ENCODE results near the gene PCDHB8. TPM values are rescaled to one million over a fixed set of nuclear protein-coding genes. Genes with fewer than 3 reads are reported as not detected.
A peak's percentile ranks its signal among the peaks of the same experiment; 100 is the strongest.
"Not testable (repeated sequence)": the region's sequence is repeated elsewhere in the genome, so short reads cannot be mapped to it uniquely, and the experiment has no call there.

PCDHB8 gene
- total and polyA plus RNA-seq, 8 donors = 0.43 to 2.9 (median 2.2) TPM

DNA sequence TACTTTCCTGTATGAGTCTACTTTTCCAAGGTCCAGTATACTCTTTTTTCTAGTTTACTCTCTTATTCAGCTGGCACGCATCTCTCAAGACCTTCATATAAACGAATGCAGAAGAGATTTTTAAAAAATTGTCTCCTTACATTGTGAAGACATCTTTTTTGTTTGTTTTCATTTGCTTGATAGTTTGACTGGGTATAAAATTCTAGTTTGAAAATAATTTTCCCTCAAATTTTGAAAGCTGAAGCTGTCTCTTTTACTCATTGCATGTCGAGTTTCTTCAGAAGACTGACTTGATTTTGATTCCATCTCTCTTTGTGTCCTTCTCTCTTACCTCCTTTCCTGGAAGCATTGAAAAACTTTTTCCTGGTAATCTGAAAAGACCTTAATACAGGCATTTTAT, 18.8 kb downstream of the PCDHB8 start:
- TF ChIP-seq, protein P1, sequence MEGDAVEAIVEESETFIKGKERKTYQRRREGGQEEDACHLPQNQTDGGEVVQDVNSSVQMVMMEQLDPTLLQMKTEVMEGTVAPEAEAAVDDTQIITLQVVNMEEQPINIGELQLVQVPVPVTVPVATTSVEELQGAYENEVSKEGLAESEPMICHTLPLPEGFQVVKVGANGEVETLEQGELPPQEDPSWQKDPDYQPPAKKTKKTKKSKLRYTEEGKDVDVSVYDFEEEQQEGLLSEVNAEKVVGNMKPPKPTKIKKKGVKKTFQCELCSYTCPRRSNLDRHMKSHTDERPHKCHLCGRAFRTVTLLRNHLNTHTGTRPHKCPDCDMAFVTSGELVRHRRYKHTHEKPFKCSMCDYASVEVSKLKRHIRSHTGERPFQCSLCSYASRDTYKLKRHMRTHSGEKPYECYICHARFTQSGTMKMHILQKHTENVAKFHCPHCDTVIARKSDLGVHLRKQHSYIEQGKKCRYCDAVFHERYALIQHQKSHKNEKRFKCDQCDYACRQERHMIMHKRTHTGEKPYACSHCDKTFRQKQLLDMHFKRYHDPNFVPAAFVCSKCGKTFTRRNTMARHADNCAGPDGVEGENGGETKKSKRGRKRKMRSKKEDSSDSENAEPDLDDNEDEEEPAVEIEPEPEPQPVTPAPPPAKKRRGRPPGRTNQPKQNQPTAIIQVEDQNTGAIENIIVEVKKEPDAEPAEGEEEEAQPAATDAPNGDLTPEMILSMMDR (IDR thresholded peaks at IDR 0.05) = no peak
- DNase-seq = no peak
- FAIRE-seq = no peak
- no peak overlapping the region for H3K27ac ChIP-seq
- H3K9me3 ChIP-seq = no peaks in the 10 kb centered on the region
- no peaks in the 10 kb centered on the region for H3K36me3 ChIP-seq
- intact Hi-C loops (cut with DNase I) = no loop called here
- H3K27me3 ChIP-seq = peaks cover 0 to 8% (median 2%) of the 10 kb centered on the region in 4 donors
- H3K4me1 ChIP-seq = no peaks in the 10 kb centered on the region
- ATAC-seq = no peak
- H3K4me3 ChIP-seq = no peak overlapping the region
- 21 to 25% methylated on average over 3 of the region's 3 CpGs for WGBS, 2 donors

DNA sequence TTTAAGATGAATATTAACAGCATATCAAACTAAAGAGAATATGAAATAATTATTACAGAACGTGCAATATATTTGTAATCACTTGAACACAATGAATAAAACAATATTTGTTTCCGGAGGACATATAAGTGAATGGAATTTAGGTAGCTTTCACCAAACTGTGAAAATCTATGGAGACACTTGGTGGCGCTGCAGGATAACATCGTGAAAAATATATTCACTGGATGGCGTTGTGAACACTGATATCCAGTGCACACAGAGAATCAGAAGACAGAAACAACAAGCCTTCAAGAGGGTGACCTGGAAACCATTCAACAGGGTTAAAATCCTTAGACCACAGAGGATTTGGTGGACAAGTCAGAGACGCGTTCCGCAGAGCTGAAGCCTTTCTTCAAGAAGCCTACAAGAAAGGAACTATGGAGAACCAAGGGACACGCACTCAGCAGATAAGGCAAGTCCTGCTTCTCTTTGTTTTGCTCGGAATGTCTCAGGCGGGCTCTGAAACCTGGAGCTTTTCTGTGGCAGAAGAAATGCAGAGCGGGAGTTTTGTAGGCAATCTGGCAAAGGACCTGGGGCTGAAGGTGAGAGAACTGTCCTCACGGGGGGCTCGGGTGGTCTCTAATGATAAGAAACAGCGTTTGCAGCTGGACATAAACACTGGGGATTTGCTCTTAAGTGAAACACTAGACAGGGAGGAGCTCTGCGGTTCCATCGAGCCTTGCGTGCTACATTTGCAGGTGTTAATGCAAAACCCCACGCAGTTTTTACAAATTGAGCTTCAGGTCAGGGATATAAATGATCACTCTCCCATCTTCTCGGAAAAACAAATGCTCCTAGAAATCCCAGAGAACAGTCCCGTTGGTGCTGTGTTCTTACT, 22.0 kb downstream of the PCDHB8 start, which contains the start of gene PCDHB11:
Gene PCDHB11, plus strand, starts transcription at position 269 of the 877 bp plus-strand sequence. Its CDS starts 148 bp downstream, at position 417.
- Histone ChIP-seq H3K4me3 (peak within 1 kb of the TSS in 2 of 4 donors; percentile 25 to 38), H3K4me1 (no peaks in the 10 kb centered on the region), H3K27ac (peak within 1 kb of the TSS in 1 of 4 donors; percentile 41), H3K36me3 (no peaks in the 10 kb centered on the region), H3K27me3 (peaks cover 0 to 8% (median 3%) of the 10 kb centered on the region in 4 donors), H3K9me3 (no peaks in the 10 kb centered on the region)
- TF ChIP-seq, protein P1 (IDR thresholded peaks at IDR 0.05) = peak in 2 of 4 donors; percentile 10 to 26
- intact Hi-C loops (cut with DNase I) = loop anchor here in 1 of 3 donors (10.0 kb wide), 1 partner anchor 365 kb away; no protein-coding TSS in a partner anchor
- FAIRE-seq = no peak
- DNase-seq = peak in 2 of 6 donors; percentile 23 to 30
- WGBS, 2 donors = 15 to 33% methylated on average over 21 of the region's 21 CpGs
- peak; percentile 76 to 98 (median 84) for ATAC-seq

DNA sequence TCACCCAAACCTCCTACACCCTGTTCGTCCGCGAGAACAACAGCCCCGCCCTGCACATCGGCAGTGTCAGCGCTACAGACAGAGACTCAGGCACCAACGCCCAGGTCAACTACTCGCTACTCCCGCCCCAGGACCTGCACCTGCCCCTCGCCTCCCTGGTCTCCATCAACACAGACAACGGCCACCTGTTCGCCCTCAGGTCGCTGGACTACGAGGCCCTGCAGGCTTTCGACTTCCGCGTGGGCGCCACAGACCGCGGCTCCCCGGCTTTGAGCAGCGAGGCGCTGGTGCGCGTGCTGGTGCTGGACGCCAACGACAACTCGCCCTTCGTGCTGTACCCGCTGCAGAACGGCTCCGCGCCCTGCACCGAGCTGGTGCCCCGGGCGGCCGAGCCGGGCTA, 23.5 kb downstream of the PCDHB8 start:
- not testable (repeated sequence) for FAIRE-seq, H3K27ac ChIP-seq, H3K4me3 ChIP-seq, H3K36me3 ChIP-seq, ATAC-seq, H3K27me3 ChIP-seq, DNase-seq, H3K9me3 ChIP-seq, H3K4me1 ChIP-seq
- WGBS, 2 donors = 43 to 44% methylated on average over 21 to 28 of the region's 38 CpGs
- intact Hi-C loops (cut with DNase I) = loop anchor here in 1 of 3 donors (10.0 kb wide), 1 partner anchor 364 kb away; no protein-coding TSS in a partner anchor

DNA sequence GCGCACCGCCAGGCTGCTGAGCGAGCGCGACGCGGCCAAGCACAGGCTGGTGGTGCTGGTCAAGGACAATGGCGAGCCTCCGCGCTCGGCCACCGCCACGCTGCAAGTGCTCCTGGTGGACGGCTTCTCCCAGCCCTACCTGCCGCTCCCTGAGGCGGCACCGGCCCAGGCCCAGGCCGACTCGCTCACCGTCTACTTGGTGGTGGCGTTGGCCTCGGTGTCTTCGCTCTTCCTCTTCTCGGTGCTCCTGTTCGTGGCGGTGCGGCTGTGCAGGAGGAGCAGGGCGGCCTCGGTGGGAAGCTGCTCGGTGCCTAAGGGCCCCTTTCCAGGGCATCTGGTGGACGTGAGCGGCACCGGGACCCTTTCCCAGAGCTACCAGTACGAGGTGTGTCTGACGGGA, 24.1 kb downstream of the PCDHB8 start:
- not testable (repeated sequence) for H3K27ac ChIP-seq, DNase-seq, FAIRE-seq, H3K4me1 ChIP-seq, H3K9me3 ChIP-seq, H3K27me3 ChIP-seq, H3K36me3 ChIP-seq, H3K4me3 ChIP-seq, ATAC-seq
- WGBS, 2 donors = 44 to 48% methylated on average over 25 to 32 of the region's 35 CpGs
- intact Hi-C loops (cut with DNase I) = loop anchor here in 1 of 3 donors (10.0 kb wide), 1 partner anchor 363 kb away; no protein-coding TSS in a partner anchor

DNA sequence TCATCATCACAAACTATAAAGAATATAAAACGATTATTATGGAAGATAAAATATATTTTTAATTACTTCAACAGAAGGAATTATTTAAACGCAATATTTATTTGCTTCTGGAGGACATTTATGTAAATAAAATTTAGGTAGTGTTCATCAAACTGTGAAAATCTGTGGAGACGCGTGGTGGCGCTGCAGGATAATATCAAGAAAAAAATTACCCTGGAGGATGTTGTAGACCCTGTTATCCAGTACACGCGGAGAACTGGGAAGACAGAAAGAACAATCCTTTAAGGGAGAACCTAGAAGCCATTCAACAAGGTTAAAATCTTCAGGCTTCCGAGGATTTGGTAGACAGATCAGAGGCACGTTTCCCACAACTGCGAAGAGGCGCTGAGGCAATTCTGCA, 30.9 kb downstream of the PCDHB8 start, which contains the start of gene PCDHB12:
Gene PCDHB12, plus strand, starts transcription at position 242 of the 400 bp plus-strand sequence. CDS start 189 bp downstream, outside the sequence.
- Histone ChIP-seq H3K27me3 (peaks cover 0 to 3% (median 0%) of the 10 kb centered on the region in 4 donors), H3K4me3 (no peak within 1 kb of the TSS), H3K36me3 (no peaks in the 10 kb centered on the region), H3K27ac (no peak within 1 kb of the TSS), H3K4me1 (no peaks in the 10 kb centered on the region), H3K9me3 (peaks cover 0 to 6% (median 0%) of the 10 kb centered on the region in 4 donors)
- DNase-seq (peak in 1 of 6 donors; percentile 18), FAIRE-seq (no peak), ATAC-seq (peak in 2 of 4 donors; percentile 34 to 55)
- TF ChIP-seq, protein P1 (IDR thresholded peaks at IDR 0.05) = no peak
- intact Hi-C loops (cut with DNase I) = loop anchor here in 1 of 3 donors (10.0 kb wide), 1 partner anchor 356 kb away; no protein-coding TSS in a partner anchor
- 21 to 22% methylated on average over 11 of the region's 11 CpGs for WGBS, 2 donors

DNA sequence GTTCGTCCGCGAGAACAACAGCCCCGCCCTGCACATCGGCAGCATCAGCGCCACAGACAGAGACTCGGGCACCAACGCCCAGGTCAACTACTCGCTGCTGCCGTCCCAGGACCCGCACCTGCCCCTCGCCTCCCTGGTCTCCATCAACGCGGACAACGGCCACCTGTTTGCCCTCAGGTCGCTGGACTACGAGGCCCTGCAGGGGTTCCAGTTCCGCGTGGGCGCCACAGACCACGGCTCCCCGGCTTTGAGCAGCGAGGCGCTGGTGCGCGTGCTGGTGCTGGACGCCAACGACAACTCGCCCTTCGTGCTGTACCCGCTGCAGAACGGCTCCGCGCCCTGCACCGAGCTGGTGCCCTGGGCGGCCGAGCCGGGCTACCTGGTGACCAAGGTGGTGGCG, 32.7 kb downstream of the PCDHB8 start:
- H3K27ac ChIP-seq; FAIRE-seq; H3K36me3 ChIP-seq; ATAC-seq; DNase-seq; intact Hi-C loops (cut with DNase I); H3K27me3 ChIP-seq; H3K4me3 ChIP-seq; H3K4me1 ChIP-seq; H3K9me3 ChIP-seq: not testable (repeated sequence)
- 26 to 33% methylated on average over 31 to 39 of the region's 39 CpGs for WGBS, 2 donors

DNA sequence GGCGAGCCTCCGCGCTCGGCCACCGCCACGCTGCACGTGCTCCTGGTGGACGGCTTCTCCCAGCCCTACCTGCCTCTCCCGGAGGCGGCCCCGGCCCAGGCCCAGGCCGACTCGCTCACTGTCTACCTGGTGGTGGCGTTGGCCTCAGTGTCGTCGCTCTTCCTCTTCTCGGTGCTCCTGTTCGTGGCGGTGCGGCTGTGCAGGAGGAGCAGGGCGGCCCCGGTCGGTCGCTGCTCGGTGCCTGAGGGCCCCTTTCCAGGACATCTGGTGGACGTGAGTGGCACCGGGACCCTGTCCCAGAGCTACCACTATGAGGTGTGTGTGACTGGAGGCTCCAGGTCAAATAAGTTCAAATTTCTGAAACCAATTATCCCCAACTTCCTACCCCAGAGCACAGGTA, 33.3 kb downstream of the PCDHB8 start:
- H3K9me3 ChIP-seq; H3K27me3 ChIP-seq; intact Hi-C loops (cut with DNase I); H3K36me3 ChIP-seq; FAIRE-seq; H3K4me3 ChIP-seq; H3K4me1 ChIP-seq; H3K27ac ChIP-seq; DNase-seq; ATAC-seq: not testable (repeated sequence)
- WGBS, 2 donors = 21 to 29% methylated on average over 18 to 25 of the region's 27 CpGs
